OCI-LY7 (cell line): ENCODE results near the gene STAG2.

Experiments
- CTCF ChIP-seq: fragments of 200-600 bp; sonication (generic); conservative IDR thresholded peaks from 2 replicates; pipeline ENCODE4 v1.5.1; 2014; ENCODE audit warnings: mild to moderate bottlenecking, antibody characterized with exemption, low read length, moderate library complexity, mixed read lengths
- EZH2phosphoT487 ChIP-seq: fragments of 200-600 bp; sonication (generic); IDR thresholded peaks from 2 replicates; pipeline ENCODE4 v1.6.1; 2018; ENCODE audit warnings: low read depth, borderline replicate concordance, mild to moderate bottlenecking, mixed run types, antibody characterized with exemption, low read length, moderate library complexity, mixed read lengths

- TF ChIP-seq CTCF (no peak), EZH2phosphoT487 (no peak)
Observed at GRCh38 chrX:123965712-123966111, 4.2 kb downstream of the STAG2 start.
